Esophagus squamous epithelium (tissue), 4 donors: ENCODE data around the gene UBXN10.

Experiments
- POLR2A ChIP-seq, 4 donors: fragments of 450-650 bp; IDR thresholded peaks; one replicate each; pipeline ENCODE4 v1.6.1; 2017; ENCODE audit warnings: antibody characterized with exemption in 4 of 4, mild to moderate bottlenecking in 4 of 4, moderate library complexity in 3 of 4
- TF ChIP-seq, protein P1 (sequence below), 6 experiments: fragments of 450-650 bp in 4 of 6; fragments of 200-600 bp in 2 of 6; sonication (generic) in 2 of 6; IDR thresholded peaks; one replicate each; pipeline ENCODE4 v1.5.1; 2016 to 2019; ENCODE audit warnings: antibody characterized with exemption in 6 of 6, mild to moderate bottlenecking in 4 of 6, moderate library complexity in 4 of 6

DNA sequence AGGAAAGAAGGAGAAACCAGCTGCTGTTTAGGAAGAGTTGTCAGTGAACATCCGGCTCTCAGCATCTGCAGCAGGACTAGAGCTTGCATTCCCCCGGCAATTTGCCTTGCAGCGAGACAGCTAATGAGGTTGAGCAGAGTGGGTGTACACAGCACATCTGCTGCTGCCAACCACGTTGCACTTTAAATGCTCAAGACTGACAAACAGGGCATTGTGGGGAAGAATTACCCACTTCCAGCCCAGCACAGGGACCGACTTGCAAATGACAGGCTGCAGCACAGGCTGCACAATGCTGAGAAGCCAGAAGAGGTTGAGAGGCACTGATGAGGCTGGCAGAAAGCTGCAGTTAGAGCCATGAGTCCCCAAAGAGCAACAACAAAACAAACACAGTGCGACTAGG is 48.0 kb downstream of the UBXN10 start:
- TF ChIP-seq, protein P1, sequence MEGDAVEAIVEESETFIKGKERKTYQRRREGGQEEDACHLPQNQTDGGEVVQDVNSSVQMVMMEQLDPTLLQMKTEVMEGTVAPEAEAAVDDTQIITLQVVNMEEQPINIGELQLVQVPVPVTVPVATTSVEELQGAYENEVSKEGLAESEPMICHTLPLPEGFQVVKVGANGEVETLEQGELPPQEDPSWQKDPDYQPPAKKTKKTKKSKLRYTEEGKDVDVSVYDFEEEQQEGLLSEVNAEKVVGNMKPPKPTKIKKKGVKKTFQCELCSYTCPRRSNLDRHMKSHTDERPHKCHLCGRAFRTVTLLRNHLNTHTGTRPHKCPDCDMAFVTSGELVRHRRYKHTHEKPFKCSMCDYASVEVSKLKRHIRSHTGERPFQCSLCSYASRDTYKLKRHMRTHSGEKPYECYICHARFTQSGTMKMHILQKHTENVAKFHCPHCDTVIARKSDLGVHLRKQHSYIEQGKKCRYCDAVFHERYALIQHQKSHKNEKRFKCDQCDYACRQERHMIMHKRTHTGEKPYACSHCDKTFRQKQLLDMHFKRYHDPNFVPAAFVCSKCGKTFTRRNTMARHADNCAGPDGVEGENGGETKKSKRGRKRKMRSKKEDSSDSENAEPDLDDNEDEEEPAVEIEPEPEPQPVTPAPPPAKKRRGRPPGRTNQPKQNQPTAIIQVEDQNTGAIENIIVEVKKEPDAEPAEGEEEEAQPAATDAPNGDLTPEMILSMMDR (IDR thresholded peaks at IDR 0.05) = no peak
- no peak for TF ChIP-seq POLR2A (IDR thresholded peaks at IDR 0.05)
